Measurements from ENCODE around the gene CNGB1. TPM values are rescaled to one million over a fixed set of nuclear protein-coding genes. Genes with fewer than 3 reads are reported as not detected.

CNGB1 gene
- total RNA-seq, 4 donors from 2014 or later, result 0.13 TPM; not detected in 3

GRCh38 chr16:57992084-57992483 lies 21.2 kb upstream of the CNGB1 start:
- no peak for TF ChIP-seq POLR2A (IDR thresholded peaks at IDR 0.05)
- TF ChIP-seq, protein P1, sequence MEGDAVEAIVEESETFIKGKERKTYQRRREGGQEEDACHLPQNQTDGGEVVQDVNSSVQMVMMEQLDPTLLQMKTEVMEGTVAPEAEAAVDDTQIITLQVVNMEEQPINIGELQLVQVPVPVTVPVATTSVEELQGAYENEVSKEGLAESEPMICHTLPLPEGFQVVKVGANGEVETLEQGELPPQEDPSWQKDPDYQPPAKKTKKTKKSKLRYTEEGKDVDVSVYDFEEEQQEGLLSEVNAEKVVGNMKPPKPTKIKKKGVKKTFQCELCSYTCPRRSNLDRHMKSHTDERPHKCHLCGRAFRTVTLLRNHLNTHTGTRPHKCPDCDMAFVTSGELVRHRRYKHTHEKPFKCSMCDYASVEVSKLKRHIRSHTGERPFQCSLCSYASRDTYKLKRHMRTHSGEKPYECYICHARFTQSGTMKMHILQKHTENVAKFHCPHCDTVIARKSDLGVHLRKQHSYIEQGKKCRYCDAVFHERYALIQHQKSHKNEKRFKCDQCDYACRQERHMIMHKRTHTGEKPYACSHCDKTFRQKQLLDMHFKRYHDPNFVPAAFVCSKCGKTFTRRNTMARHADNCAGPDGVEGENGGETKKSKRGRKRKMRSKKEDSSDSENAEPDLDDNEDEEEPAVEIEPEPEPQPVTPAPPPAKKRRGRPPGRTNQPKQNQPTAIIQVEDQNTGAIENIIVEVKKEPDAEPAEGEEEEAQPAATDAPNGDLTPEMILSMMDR (IDR thresholded peaks at IDR 0.05), result no peak
- H3K4me1 ChIP-seq, result peaks cover 64 to 77% of the 10 kb centered on the region in 2 donors
- DNase-seq, result peak; percentile 36 to 37
- peaks cover 0 to 1% of the 10 kb centered on the region in 2 donors for H3K36me3 ChIP-seq
- H3K27ac ChIP-seq, result peak overlapping the region; percentile 78 to 91 (median 90)
- no peak overlapping the region for H3K4me3 ChIP-seq (replicated peaks in 1 of 3)
- no peaks in the 10 kb centered on the region for H3K9me3 ChIP-seq
- 75 to 79% methylated on average over 6 of the region's 6 CpGs for WGBS, 2 donors
- intact Hi-C loops (cut with DNase I), result loop anchor here (10.0 kb wide), 1 partner anchor 187 kb away; the partner anchor contains the start of gene KIFC3
- H3K27me3 ChIP-seq, result no peaks in the 10 kb centered on the region

GRCh38 chr16:57991551-57992059 lies 20.7 kb upstream of the CNGB1 start:
- Histone ChIP-seq H3K27me3 (no peaks in the 10 kb centered on the region), H3K27ac (peak overlapping the region; percentile 78 to 91 (median 90)), H3K36me3 (no peaks in the 10 kb centered on the region), H3K9me3 (no peaks in the 10 kb centered on the region), H3K4me3 (replicated peaks in 1 of 3) (no peak overlapping the region), H3K4me1 (peaks cover 60 to 72% of the 10 kb centered on the region in 2 donors)
- 84 to 91% methylated on average over 9 to 11 of the region's 11 CpGs for WGBS, 2 donors
- intact Hi-C loops (cut with DNase I), result loop anchor here (10.0 kb wide), 1 partner anchor 187 kb away; the partner anchor contains the start of gene KIFC3
- no peak for TF ChIP-seq POLR2A (IDR thresholded peaks at IDR 0.05)
- TF ChIP-seq, protein P1 (IDR thresholded peaks at IDR 0.05), result no peak
- no peak for DNase-seq

GRCh38 chr16:57988929-57989328 lies 18.0 kb upstream of the CNGB1 start:
- no peaks in the 10 kb centered on the region for H3K36me3 ChIP-seq
- H3K9me3 ChIP-seq, result no peaks in the 10 kb centered on the region
- H3K4me3 ChIP-seq (replicated peaks in 1 of 3), result no peak overlapping the region
- peaks cover 39 to 66% of the 10 kb centered on the region in 2 donors for H3K4me1 ChIP-seq
- WGBS, 2 donors, result 13 to 25% methylated on average over 1 of the region's 1 CpG
- peak; percentile 97 for DNase-seq
- no peaks in the 10 kb centered on the region for H3K27me3 ChIP-seq
- intact Hi-C loops (cut with DNase I), result no loop called here
- TF ChIP-seq, protein P1 (IDR thresholded peaks at IDR 0.05), result no peak
- TF ChIP-seq POLR2A (IDR thresholded peaks at IDR 0.05), result peak in 1 of 2 donors; percentile 22
- H3K27ac ChIP-seq, result peak overlapping the region; percentile 63 to 80 (median 64)

DNA sequence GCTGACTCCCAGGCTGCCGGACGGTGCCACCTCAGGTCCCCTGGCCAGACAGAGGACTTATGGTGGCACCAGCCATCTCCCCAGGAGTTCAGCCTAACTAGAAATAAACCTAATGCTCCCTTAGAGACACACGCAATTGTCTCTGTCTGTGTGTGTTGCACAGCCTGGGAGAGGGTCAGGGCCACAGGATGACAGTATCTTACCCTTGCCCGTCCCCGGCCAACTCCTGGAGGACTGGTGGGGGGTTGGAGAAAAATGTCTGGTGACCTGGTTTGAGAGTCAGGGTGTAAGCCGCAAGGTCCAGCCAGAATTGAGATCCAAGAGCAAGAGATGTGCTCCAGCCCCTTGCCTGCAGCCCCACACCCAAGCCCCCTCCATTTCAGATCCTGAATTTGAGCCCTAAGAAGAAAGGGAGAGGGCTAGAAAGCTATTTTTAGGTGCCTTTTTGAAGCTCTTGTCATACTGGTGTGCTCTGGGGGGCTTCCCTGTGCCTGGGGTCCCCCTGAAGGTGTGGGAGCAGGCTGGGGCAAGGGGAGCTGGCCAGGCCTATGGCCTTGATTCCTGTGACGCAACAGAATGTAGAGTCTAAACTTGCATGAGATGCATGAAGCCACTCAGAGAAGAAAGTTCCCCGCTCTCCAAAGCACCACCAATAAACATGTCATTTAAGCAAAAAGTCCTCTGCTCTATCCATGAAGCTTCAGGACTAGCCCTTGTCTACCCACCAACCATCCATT lies 16.7 kb upstream of the CNGB1 start:
- no peak overlapping the region for H3K4me3 ChIP-seq (replicated peaks in 1 of 3)
- no peak for DNase-seq
- peak overlapping the region; percentile 25 to 80 (median 64) for H3K27ac ChIP-seq
- intact Hi-C loops (cut with DNase I), result no loop called here
- WGBS, 2 donors, result 95 to 100% methylated on average over 4 to 8 of the region's 8 CpGs
- peaks cover 26 to 56% of the 10 kb centered on the region in 2 donors for H3K4me1 ChIP-seq
- H3K27me3 ChIP-seq, result no peaks in the 10 kb centered on the region
- no peaks in the 10 kb centered on the region for H3K9me3 ChIP-seq
- H3K36me3 ChIP-seq, result no peaks in the 10 kb centered on the region
- TF ChIP-seq, protein P1 (IDR thresholded peaks at IDR 0.05), result no peak
- TF ChIP-seq POLR2A (IDR thresholded peaks at IDR 0.05), result no peak

DNA sequence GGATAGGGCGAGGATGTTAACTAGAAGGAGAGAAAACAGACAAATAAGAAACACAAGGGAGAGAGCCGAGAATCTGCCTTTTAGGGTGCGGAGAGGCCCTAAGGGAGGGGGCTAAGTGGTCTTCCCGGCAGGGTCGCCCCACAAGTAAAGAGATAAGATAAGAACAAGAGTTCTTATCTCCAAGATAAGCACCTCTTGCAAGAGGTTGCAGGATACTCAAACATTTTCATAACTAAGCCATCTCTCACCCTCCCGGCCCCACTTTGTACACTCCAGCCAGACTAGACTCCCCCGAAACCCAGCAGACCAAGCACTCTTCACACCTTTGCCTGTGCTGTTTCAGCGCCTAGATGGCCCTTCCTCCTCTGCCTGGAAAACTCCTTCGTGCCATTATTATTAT lies 15.3 kb upstream of the CNGB1 start:
- H3K4me1 ChIP-seq, result peaks cover 17 to 42% of the 10 kb centered on the region in 2 donors
- TF ChIP-seq, protein P1 (IDR thresholded peaks at IDR 0.05), result no peak
- no peak for TF ChIP-seq POLR2A (IDR thresholded peaks at IDR 0.05)
- 73 to 78% methylated on average over 9 of the region's 9 CpGs for WGBS, 2 donors
- no peak overlapping the region for H3K4me3 ChIP-seq (replicated peaks in 1 of 3)
- intact Hi-C loops (cut with DNase I), result no loop called here
- H3K27me3 ChIP-seq, result no peaks in the 10 kb centered on the region
- H3K27ac ChIP-seq, result peak overlapping the region in 1 of 3 donors; percentile 54
- H3K9me3 ChIP-seq, result no peaks in the 10 kb centered on the region
- DNase-seq, result no peak
- H3K36me3 ChIP-seq, result no peaks in the 10 kb centered on the region
